Measurements from ENCODE around the gene ARMC10.

DNA sequence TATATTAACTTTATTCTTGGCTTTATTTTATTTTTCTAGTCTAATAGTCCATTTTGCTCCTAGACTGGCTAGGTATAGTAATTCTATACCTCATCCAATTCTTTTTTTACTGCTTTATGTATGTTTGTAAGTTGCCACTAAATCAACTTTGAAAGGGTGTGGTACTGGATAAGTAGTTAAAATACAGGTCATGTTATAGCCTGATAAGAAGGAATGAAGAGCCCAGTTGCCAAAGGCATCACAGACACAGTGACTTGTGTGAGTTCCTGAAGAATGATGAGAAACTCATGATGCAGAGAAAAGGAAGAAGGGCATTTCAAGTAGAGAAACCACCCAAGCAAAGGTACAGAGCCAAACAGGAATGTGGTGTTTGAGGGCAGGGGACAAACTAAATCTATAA is 46.7 kb downstream of the ARMC10 start:
- TF ChIP-seq TAF1 (IDR thresholded peaks at IDR 0.05; ENCODE audit: low read depth, low read length) (no peak), POLR2A (IDR thresholded peaks at IDR 0.05; ENCODE audit: low read depth, low read length) (no peak), POU2F2 (IDR thresholded peaks at IDR 0.05; ENCODE audit: low read depth, low read length) (no peak)
